ENCODE data around the gene DPH3.
"Not testable (repeated sequence)": the region's sequence is repeated elsewhere in the genome, so short reads cannot be mapped to it uniquely, and the experiment has no call there.

The DPH3 gene

GRCh38 chr3:16264708-16265454, at the start of gene DPH3, which contains the start of gene OXNAD1:
DPH3 (minus strand) TSS chr3:16264943; CDS start chr3:16264876, 67 bp downstream.
OXNAD1 (plus strand) TSS chr3:16265212; CDS start chr3:16270953, 5,741 bp downstream.
- in situ Hi-C loops (cut with MboI; ENCODE audit: low sequenced_read_pairs): no loop called here

- in situ Hi-C loops (cut with MboI; ENCODE audit: low sequenced_read_pairs): no loop called here
Measured at GRCh38 chr3:16313886-16314645, 49.3 kb upstream of the DPH3 start.

- in situ Hi-C loops (cut with MboI; ENCODE audit: low sequenced_read_pairs): no loop called here
Measured at GRCh38 chr3:16311960-16312451, 47.3 kb upstream of the DPH3 start.

DNA sequence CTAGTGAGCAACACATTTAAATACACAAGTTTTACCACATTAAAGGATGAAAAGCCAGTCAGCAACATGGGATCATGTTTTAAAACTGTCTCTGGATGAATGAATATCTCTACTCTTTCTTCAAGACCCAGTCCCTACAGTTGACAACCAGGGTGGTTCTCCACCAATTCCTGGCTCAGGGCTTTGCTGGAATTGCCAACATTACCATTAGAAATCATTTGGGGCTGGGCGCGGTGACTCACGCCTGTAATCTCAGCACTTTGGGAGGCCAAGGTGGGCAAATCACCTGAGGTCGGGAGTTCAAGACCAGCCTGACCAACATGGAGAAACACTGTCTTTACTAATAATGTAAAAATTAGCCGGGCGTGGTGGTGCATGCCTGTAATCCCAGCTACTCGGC, 45.7 kb upstream of the DPH3 start:
- in situ Hi-C loops (cut with MboI; ENCODE audit: low sequenced_read_pairs): not testable (repeated sequence)

DNA sequence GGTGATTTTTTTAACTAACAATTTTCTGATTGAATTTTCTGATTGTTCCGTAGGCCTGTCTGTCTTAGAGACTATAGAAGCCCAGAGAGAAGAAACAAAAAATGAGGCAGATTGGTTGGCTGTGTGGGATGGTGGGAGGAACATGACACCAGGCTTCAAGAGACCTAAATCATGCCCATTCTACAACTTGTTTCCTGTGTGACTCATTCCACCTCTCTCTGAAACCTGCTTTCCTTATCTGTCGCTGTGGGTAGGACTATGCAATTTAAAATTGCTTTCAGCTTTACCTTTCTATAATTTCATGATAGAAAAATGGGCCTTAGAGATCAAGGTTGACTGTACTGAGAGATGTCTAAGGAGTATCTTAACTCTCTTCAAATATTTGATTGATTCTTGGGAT, 44.8 kb upstream of the DPH3 start:
- in situ Hi-C loops (cut with MboI; ENCODE audit: low sequenced_read_pairs): no loop called here

DNA sequence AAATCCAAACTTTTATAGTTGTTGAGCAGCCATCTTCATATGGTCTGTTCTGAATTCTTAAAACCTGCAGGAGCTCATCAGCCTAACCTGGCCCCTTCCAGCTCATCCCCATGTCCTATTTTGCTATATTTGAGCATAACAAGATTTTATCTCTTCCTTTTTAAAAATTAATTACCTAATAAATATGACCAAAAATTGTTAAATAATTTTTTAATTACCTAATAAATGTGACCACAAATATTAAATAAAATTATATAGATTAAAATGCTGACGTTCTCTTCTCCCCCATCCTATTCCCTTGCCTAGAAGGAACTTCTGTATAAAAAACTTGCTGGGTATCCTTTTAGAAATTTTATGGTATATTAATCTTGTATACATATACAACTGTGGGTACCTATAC, 44.0 kb upstream of the DPH3 start:
- in situ Hi-C loops (cut with MboI; ENCODE audit: low sequenced_read_pairs): no loop called here

DNA sequence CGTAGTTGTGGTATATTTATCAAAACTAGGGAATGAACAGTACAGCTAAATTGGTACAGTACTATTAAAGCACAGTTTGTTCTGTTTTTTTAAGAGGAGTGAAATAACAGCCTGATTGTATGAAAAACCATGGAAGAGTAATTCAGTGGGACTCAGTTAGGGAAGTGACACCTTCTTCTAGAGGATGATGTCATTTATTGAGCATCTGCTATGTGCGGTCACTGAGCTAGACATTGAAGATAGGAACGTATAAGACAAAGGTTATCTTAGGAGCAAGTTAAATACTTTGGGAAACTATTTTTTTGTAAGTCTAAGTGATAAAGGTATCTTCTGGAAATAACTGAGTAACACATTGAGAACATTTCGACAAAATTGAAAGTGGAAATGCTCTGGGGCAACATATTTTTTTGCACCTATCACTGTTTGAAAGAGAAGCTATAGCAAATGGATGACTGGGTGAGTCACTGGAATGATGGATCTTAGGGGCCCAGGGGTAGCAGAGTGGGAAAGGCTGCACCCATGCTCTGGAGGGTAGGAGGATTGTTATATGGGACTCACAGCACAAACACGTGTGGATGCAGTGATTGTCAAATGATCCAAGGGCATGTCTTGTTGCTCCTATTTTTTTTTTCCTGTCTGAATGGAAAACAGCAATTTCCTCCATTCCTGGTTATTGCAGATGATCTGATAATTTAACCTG, 43.2 kb upstream of the DPH3 start:
- in situ Hi-C loops (cut with MboI; ENCODE audit: low sequenced_read_pairs): no loop called here

DNA sequence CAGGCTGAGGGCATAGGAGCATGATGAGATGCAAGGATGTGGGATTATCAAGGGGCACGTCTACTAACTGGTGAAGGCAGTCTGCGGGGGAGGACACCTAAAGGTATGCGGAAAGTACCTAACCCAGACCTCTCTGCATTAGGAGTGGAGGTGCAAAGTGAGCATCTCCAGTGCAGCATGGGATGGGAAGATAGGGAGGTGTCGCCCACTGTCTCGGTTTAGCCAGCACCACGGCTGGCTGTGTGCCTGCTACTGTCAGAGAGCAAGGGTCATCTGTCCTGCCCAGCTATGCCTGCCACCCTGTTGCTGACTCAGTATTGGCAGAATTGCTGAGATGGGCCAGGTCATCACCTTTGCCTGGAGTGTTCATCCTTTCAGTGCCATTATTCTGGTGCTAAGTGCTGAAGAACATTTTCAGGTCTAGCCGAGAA, 40.4 kb upstream of the DPH3 start:
- in situ Hi-C loops (cut with MboI; ENCODE audit: low sequenced_read_pairs): no loop called here

DNA sequence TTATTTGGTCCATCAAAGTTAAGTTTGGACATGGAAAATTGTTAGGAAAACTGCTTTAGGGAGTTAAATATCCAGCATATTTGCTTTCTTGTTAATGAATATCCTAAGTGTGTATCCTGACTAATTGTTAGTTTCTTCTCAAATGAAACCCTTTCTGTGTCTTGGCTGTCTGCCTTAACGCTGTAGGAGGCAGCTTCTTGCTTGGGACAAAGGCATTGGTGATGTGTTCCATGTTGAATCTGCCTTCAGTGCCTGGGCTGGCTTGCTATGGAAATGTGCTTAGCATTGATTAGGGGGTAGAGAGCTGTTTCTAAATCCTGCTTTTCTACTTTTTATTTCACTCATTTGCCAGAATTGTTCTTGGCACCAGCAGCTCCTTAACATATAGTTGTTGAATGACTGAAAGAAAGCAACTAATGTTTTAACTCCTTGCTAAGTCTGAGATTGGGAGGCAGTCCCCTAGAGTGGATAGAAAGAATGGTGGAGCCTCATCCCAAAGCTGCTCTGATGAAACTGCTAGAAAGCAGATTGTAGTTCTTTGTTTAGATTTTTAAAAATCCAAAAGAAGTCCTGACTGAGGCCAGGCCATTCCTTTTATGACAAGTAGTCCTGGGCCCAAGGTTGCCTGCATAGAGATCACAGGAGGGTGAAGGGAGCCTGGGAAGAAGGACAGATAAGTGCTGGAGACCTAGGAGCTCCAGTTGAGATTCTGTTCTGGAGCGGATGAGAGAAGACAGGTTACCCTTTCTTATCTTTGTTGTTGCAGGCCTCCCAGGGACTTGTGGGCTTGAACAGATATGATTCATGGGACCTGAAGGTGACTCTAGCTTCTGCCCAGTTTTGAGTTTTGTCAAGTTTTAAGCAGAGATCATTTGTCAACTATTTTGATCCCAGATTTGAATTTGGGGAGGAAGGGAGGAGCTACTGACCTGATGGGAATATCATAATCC, 39.6 kb upstream of the DPH3 start:
- in situ Hi-C loops (cut with MboI; ENCODE audit: low sequenced_read_pairs): no loop called here

GRCh38 chr3:16303037-16303575, 38.4 kb upstream of the DPH3 start:
- in situ Hi-C loops (cut with MboI; ENCODE audit: low sequenced_read_pairs): no loop called here

DNA sequence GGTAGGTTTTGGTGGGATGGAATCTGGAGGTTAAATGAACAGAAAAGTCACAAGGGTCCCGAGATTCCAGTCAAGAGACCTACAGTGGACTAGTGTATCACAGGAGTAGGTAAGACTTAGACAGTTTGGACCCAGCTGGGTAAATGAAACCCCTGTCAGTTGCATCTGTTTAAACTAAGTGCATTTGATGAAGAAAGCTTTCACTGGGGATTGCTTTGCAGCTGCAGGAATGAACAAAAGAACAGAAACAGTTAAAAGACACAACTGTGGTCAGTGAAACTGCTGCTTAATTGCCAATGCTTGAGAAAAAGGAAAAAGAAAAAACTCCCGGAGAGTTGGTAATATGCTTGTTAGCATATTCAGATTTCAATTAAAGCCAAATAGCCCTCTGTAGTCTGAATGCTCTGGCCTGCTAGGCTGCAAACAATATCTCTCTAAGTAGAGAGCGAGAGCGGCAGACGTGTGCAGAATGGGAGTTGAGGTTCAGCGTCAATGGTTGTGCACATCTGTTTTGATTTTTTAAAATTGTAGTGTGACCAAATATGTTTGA, 37.4 kb upstream of the DPH3 start:
- in situ Hi-C loops (cut with MboI; ENCODE audit: low sequenced_read_pairs): no loop called here

DNA sequence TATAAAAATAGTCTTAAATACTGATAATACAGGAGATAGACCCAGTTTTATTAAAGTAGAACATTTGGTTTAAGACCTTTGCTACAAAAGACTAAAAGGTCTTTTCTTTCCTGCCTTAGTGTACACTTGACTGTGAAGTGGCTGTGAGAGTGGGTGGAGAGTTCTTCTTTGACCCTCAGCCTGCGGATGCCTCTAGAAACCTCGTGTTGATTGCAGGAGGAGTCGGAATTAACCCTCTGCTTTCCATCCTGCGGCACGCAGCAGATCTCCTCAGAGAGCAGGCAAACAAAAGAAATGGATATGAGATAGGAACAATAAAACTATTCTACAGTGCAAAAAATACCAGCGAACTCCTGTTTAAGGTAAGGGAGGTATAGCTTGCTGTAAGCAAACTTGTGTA, 36.8 kb upstream of the DPH3 start:
- in situ Hi-C loops (cut with MboI; ENCODE audit: low sequenced_read_pairs): no loop called here

GRCh38 chr3:16300881-16301359, 36.2 kb upstream of the DPH3 start:
- in situ Hi-C loops (cut with MboI; ENCODE audit: low sequenced_read_pairs): no loop called here

DNA sequence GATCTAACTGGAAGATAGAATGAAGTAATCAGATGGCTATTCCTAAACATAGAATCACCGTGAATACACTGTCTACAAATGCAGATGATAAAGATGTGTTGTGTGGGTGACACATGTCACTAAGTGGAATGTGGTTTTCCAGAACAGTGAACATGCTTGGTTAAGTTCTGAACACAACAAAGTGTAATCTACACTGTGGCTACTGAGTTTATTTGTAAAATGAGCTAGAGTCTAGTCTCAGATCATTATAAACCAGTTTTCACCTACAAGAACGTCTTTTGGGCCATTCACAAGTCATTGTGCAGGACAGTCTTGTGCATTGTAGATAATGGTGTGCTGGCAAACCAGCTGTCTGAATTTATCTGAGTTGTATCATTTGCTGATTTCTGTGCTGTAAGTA, 35.6 kb upstream of the DPH3 start:
- in situ Hi-C loops (cut with MboI; ENCODE audit: low sequenced_read_pairs): no loop called here

DNA sequence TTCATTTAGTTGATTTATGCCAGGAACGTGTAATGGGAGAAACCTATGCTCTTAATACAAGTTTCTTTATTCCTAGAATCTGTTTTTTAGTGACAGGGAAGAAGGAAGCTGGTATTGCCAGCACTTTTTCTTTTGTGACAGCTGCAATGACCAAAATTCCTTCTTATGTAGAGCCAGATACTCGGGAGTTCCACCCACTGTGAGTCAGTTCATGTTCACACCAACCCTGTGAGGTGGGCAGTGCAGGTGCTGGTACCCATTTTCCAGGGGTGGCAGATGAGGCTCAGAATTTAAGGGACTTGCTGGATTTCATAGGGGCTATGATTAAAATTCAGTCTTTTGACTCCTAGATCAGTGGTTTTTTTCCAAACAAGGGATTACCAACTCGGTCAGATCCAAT, 35.0 kb upstream of the DPH3 start:
- in situ Hi-C loops (cut with MboI; ENCODE audit: low sequenced_read_pairs): no loop called here

- in situ Hi-C loops (cut with MboI; ENCODE audit: low sequenced_read_pairs): no loop called here
Measured at GRCh38 chr3:16298891-16299290, 34.1 kb upstream of the DPH3 start.

DNA sequence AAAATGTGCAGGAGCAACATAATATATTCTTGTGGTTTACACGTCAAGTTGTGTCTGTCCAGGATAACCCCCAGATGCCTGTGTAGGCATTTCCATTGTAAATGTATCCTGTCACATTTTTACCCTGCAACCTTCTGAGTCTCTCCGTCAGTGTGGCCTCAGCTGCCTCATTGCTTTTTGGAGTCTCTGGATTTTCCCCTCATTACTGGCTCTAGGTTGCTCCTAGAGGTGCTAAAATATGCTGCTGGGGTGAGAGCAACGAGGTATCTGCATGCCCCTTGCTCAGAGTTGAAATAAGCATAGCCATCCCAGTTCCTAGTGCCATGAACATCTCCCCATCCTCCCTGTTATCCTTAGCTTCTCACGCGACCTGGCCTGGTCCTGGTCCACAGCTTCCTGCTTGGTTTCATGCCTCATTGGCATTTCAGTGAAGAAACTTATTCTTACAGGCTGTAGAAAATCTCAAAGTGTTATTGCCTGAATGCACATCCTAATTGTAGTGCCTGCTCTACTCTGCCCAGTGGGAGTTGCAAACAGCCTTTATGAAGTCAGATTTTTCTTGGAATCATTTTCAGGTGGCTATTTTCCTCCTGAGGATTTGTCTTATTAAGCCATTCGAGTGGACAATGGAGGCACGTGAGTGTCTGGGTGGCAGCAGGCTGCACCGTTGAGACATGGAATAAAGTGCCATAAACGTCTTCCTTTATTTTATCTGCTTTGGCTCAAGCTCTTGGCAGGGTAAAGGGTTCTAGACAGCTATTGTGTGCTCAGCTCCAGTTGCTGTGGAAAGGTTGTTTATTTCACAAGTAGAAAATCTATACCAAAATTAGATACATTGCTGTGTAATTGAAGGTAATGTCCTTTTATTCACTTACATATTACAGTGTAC, 33.5 kb upstream of the DPH3 start:
- in situ Hi-C loops (cut with MboI; ENCODE audit: low sequenced_read_pairs): no loop called here

DNA sequence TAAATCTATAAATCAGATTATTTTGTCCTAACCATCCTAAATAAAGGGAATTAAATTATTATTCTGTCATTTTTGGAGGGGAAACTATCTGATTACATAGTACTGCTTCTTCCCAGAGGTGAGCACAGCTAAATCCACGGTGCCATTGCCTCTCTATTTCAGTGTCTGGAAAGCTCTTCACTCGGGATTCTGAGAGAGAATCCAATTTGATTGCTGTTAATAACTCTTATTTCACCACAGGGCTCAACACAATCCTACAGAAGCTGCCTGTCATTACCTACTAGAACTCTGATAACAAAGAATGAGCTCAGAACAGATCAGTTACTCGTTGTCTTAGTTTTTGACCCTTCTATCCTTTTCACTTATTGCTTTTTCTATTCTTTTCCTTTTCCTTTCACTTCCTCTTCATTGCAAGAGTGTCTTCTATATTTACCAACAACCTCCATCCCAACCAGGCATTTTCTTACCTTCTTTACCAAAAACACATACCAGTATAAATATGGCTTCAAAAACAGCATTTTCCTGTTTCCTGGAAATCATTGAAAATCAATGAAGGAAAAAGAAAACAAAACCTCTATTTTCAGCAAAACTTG, 30.7 kb upstream of the DPH3 start:
- in situ Hi-C loops (cut with MboI; ENCODE audit: low sequenced_read_pairs): no loop called here

Data from HL-60/S4 treated with phorbol 12-myristate 13-acetate at 8.2 ng/mL for 4 days and 3 days (cell line).